T47D (cell line): Measurements from ENCODE around the gene DTNBP1.
A peak's percentile ranks its signal among the peaks of the same experiment; 100 is the strongest.

Experiments used
- DNase-seq, 2 experiments: peaks; one replicate each; pipeline versions ENCODE4 v3.0.0 to v3.0.0-alpha.2; 2011 to 2012; ENCODE audit warnings: low read depth in 1 of 2, low spot score in 1 of 2
- JUND ChIP-seq: IDR thresholded peaks from 2 replicates; pipeline ENCODE4 v1.6.1; 2012; ENCODE audit warnings: low read depth
- in situ Hi-C: cut with HindIII; loops from 2 replicates; pipeline ENCODE4 v1.10.0; 2016; ENCODE audit warnings: low sequenced_read_pairs, low pct_unique_long_range_greater_than_20kb

DTNBP1 gene

GRCh38 chr6:15521582-15521981 lies 141.2 kb downstream of the DTNBP1 start:
- no peak for TF ChIP-seq JUND
- in situ Hi-C loops: no loop called here
- DNase-seq: no peak

- DNase-seq: no peak
- in situ Hi-C loops: no loop called here
- TF ChIP-seq JUND: no peak
These were observed 142.1 kb downstream of the DTNBP1 start for GRCh38 chr6:15520626-15521203.

- DNase-seq: no peak
- no peak for TF ChIP-seq JUND
- in situ Hi-C loops: no loop called here
These were observed 143.1 kb downstream of the DTNBP1 start for GRCh38 chr6:15519681-15520080.

- TF ChIP-seq JUND: no peak
- DNase-seq: no peak
- in situ Hi-C loops: no loop called here
These were observed 143.9 kb downstream of the DTNBP1 start for GRCh38 chr6:15518878-15519277.

- DNase-seq: no peak
- TF ChIP-seq JUND: no peak
- in situ Hi-C loops: no loop called here
These were observed 144.8 kb downstream of the DTNBP1 start for GRCh38 chr6:15518057-15518456.

- DNase-seq: no peak
- TF ChIP-seq JUND: no peak
- in situ Hi-C loops: no loop called here
These were observed 145.2 kb downstream of the DTNBP1 start for GRCh38 chr6:15517600-15517999.

GRCh38 chr6:15516923-15517560 lies 145.8 kb downstream of the DTNBP1 start:
- no peak for TF ChIP-seq JUND
- in situ Hi-C loops: no loop called here
- no peak for DNase-seq

GRCh38 chr6:15516378-15516777 lies 146.4 kb downstream of the DTNBP1 start:
- no peak for DNase-seq
- no peak for TF ChIP-seq JUND
- in situ Hi-C loops: no loop called here

GRCh38 chr6:15515660-15516375 lies 147.0 kb downstream of the DTNBP1 start:
- DNase-seq: peak; percentile 51 to 56
- TF ChIP-seq JUND: no peak
- in situ Hi-C loops: no loop called here

GRCh38 chr6:15515226-15515625 lies 147.6 kb downstream of the DTNBP1 start:
- no peak for DNase-seq
- in situ Hi-C loops: no loop called here
- TF ChIP-seq JUND: no peak

- TF ChIP-seq JUND: no peak
- in situ Hi-C loops: no loop called here
- no peak for DNase-seq
These were observed 148.8 kb downstream of the DTNBP1 start for GRCh38 chr6:15513801-15514711.

- no peak for DNase-seq
- in situ Hi-C loops: no loop called here
- no peak for TF ChIP-seq JUND
These were observed 149.6 kb downstream of the DTNBP1 start for GRCh38 chr6:15513131-15513771.
